ENCODE measurements around the gene TXNRD3. TPM values are rescaled to one million over a fixed set of nuclear protein-coding genes. Genes with fewer than 3 reads are reported as not detected.

Gene TXNRD3
- total RNA-seq, 1 experiment from 2014 or later = 8.1 TPM

GRCh38 chr3:126638790-126639189, 16.1 kb downstream of the TXNRD3 start:
- Histone ChIP-seq H3K56ac (ENCODE audit: insufficient read length, low read depth, low read length) (no peak overlapping the region), H3K4ac (ENCODE audit: low read depth, low read length) (no peak overlapping the region), H4K5ac (ENCODE audit: insufficient read length, low read depth, low read length) (no peak overlapping the region), H3K4me1 (ENCODE audit: insufficient read depth, low read length) (no peaks in the 10 kb centered on the region), H4K91ac (ENCODE audit: insufficient read length, low read depth, low read length) (no peak overlapping the region), H4K8ac (replicated peaks; ENCODE audit: insufficient read length, low read depth, low read length) (no peak overlapping the region), H2BK12ac (ENCODE audit: insufficient read length, low read depth, low read length) (no peak overlapping the region), H3K9me3 (ENCODE audit: control insufficient read depth, low read depth, low read length) (no peaks in the 10 kb centered on the region), H2BK5ac (ENCODE audit: insufficient read length, low read length) (no peak overlapping the region), H2BK120ac (ENCODE audit: low read depth, low read length, poor library complexity, severe bottlenecking) (no peak overlapping the region), H3K18ac (ENCODE audit: insufficient read length, low read depth, low read length) (no peak overlapping the region), H3T11ph (ENCODE audit: low read length) (no peak overlapping the region), H3K79me1 (ENCODE audit: insufficient read depth, low read depth, low read length, poor library complexity, severe bottlenecking) (no peaks in the 10 kb centered on the region), H2BK15ac (ENCODE audit: low read depth, low read length) (no peak overlapping the region), H3K27me3 (ENCODE audit: insufficient read depth, low read length) (no peaks in the 10 kb centered on the region), H3K79me2 (ENCODE audit: insufficient read depth, low read length) (no peaks in the 10 kb centered on the region), H4K20me1 (ENCODE audit: control insufficient read depth, insufficient read depth, insufficient read length) (no peaks in the 10 kb centered on the region), H2BK20ac (ENCODE audit: low read depth, low read length, poor library complexity, severe bottlenecking) (no peak overlapping the region), H3K27ac (ENCODE audit: insufficient read length, low read depth, low read length) (no peak overlapping the region), H3K14ac (ENCODE audit: insufficient read depth, low read length) (no peak overlapping the region), H2AK5ac (ENCODE audit: insufficient read length, low read length) (no peak overlapping the region), H3K23ac (ENCODE audit: insufficient read length, low read depth, low read length) (no peak overlapping the region), H3K9ac (ENCODE audit: extremely low read depth, insufficient read length, low read length) (no peak overlapping the region), H3K23me2 (ENCODE audit: insufficient read length, low read depth, low read length, poor library complexity, severe bottlenecking) (no peaks in the 10 kb centered on the region), H3K4me2 (ENCODE audit: insufficient read depth, insufficient read length, low read length) (no peak overlapping the region), H2AFZ (ENCODE audit: low read length) (no peak overlapping the region)
- H3K9me3 Mint-ChIP-seq = no peaks in the 10 kb centered on the region
- H3K36me3 Mint-ChIP-seq (ENCODE audit: insufficient read depth in 1 of 3, low read depth in 3 of 3) = 0 out of 7 replicates have a peak, but pooled peaks cover 0 to 2% (median 2%) of the 10 kb centered on the region in 3 experiments
- no peaks in the 10 kb centered on the region for H3K27me3 Mint-ChIP-seq (ENCODE audit: low read depth)
- no peak overlapping the region for H3K4me3 Mint-ChIP-seq
- no peaks in the 10 kb centered on the region for H3K4me1 Mint-ChIP-seq
- H3K27ac Mint-ChIP-seq = peak overlapping the region in 1 of 3 experiments; percentile 70; a peak in 1 of 7 replicates
- WGBS (ENCODE audit: extremely low coverage, insufficient read length, low lambda C conversion rate) = no CpG with 5 or more reads among the region's 1 CpG
- no peak for DNase-seq
- TF ChIP-seq CTCF (conservative IDR thresholded peaks at IDR 0.05) = no peak

All from H9 (cell line).